GM04503 (cell line): Measurements from ENCODE around the gene TPPP.

Experiments
- DNase-seq: peaks from one replicate; pipeline ENCODE4 v3.0.0-alpha.2; 2012; ENCODE audit warnings: low read depth

TPPP gene

GRCh38 chr5:665541-665955 lies 27.6 kb downstream of the TPPP start:
- DNase-seq = no peak

DNA sequence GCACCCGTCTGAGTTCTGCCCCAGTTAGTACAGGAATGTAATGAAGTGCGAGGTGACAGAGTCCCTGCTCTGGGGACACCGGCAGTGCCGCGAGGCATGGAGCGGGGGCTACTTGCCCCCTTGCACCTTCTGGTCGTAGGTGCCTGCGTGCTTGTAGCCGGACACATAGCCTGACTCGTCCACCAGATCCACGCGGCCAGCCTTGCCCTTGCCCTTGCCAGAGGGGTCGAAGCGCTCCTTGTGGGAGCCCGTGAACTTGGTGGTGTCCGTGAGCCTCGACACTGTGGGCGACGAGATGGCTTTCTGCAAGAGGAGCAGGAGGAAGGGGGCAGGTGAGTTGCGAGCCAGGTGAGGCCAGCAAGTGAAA lies 28.2 kb downstream of the TPPP start:
- no peak for DNase-seq

GRCh38 chr5:664343-664993 lies 28.7 kb downstream of the TPPP start:
- no peak for DNase-seq

DNA sequence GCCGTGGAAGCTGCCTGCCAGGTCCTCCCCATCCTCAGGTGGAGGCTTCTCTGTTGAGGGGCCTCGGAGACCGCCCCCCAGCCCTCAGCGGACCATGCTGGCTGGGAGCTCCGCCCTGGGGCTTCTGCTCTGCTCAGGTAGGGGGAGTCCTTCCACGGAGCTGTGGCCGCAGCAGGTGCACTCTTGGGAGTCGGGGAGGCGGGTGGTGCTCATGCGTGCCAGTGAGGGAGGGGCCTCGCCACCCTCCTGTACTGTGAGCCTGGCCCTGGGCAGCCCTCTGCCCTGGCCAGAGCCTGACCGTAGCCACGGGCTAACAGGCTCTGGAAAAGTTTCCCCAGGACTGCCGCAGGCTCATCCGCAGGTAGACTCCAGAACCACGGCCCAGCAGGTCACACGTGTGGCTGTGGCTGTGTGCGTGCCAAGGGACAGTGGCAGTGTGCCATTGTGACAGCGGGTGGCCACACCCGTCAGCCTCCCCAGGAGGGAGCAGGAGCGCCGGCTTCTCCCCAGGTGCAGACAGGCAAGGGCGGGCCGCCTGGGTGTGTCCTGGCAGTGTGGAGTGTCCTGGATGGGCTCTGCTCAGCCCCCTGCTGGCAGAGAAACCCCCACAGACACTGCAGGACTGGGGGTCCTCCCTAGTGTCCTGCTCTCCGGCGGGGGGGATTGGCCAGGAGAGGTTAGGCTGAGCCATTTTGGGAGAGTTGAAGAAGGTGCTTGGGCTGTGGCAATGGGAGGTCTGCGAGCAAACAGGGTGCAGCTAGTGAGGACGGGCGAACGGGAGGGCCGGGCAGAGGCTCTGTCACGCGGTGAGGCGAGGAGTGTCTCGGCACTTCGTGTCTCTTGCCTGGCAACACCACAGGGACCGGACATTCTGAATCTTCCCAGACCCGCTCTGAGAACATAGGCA lies 29.5 kb downstream of the TPPP start:
- no peak for DNase-seq

DNA sequence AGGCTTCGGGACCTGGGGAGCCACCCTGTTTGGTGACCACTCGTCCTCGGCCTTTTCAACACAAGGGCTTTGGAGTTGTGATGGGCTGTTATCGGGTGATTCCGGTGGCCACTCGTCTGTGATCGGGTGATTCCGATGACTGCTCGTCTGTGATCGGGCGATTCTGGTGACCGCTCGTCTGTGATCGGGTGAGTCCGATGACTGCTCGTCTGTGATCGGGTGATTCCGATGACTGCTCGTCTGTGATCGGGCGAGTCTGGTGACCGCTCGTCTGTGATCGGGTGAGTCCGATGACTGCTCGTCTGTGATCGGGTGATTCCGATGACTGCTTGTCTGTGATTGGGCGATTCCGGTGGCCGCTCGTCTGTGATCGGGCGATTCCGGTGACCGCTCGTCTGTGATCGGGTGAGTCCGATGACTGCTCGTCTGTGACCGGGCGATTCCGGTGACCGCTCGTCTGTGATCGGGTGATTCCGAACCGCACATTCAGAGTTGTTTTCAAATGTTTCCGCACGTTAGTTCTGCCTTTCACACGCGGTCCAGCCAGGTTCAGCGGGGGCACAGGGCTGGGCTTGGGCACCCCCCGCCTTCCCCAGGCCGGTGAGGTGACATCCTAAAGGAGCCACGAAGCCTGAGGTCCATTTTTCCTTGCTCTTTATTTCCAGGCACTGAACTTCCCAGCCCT lies 30.3 kb downstream of the TPPP start:
- DNase-seq = no peak

- no peak for DNase-seq
Observed at GRCh38 chr5:661891-662750, 31.0 kb downstream of the TPPP start.

- no peak for DNase-seq
Observed at GRCh38 chr5:660491-661030, 32.6 kb downstream of the TPPP start.

DNA sequence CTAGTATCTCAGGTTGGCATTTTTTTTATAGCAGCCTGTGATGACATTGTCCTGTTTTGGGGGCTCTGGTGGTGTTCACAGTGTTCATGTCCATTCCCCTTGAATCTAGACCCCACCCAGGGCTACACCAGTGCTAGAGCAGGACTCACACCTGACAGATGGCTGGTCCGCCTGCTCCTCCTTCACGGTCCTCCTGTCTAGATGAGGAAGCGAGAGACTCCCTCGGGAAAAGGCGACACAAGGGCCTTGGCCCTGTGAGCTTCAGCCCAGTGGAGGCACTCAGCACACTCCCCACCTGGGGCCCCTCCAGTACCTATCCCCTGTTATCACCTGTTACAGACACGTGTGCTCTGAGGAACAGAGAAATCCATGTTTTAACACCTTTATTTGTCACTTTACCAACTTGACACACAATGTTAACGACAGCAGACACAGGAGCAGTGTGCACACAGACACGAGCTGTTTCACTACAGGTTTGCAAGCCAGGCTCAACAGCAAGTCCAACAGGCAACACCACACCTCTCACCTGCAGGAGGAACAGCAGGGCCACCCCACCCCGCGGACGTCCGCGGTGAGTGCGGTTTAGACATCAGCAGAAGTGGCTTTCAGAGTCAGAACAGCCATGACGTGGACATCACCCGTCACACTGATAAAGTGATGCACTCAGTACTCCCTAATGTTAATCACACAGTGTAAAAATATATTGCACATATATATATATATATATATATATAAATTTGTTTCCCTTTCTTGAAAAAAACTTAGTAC lies 33.5 kb downstream of the TPPP start:
- DNase-seq = no peak

DNA sequence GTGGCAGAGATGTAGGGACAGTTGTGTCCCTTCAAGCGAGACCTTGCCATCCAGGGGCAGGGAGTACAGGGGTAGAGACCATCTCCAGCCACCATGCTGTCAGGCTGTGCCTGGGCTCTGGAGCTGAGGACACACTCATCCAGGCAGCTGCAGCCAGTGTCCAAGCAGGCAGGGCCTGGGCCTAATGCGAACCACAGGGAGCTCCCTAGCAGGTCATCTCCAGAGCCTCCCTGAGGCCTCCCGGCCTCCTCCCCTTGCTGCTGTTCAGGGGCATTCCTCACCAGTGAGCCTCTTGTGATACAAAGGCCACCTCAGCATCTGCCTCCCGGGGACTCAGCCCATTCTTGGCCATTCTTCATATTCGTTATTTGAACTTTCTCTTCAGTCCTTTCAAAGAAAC lies 35.0 kb downstream of the TPPP start:
- no peak for DNase-seq

GRCh38 chr5:657570-657969 lies 35.6 kb downstream of the TPPP start:
- no peak for DNase-seq

GRCh38 chr5:655406-655805 lies 37.7 kb downstream of the TPPP start:
- no peak for DNase-seq

DNA sequence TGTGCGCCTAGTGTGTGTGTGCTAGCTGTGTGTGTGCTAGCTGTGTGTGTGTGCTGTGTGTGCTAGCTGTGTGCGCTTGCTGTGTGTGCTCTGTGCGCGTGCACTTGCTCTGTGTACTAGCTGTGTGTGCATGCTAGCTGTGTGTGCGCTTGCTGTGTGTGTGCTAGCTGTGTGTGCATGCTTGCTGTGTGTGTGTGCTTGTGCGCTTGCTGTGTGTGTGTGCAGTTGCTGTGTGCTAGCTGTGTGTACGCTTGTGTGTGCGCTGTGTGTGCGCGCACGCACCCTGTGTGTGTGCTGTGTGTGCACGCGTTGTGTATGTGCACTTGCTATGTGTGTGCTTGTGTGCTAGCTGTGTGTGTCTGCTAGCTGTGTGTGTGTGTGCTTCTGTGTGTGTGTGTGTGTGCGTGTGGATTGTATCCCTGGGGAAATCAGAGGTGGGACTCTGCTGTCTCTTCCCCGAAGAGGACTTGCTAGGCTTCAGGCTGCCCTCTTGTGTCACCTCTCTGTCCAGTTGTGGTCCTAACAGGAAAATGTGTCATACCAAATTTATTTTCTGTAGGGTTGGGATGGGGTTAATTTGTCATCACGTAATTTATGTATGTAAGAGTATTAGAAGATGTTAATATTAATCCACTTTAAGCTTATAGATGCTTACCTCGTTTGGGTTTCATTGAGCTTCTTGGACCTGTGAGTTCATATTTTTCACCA lies 38.9 kb downstream of the TPPP start:
- DNase-seq = no peak

GRCh38 chr5:652773-653350 lies 40.3 kb downstream of the TPPP start:
- no peak for DNase-seq

GRCh38 chr5:652023-652515 lies 41.1 kb downstream of the TPPP start:
- no peak for DNase-seq

DNA sequence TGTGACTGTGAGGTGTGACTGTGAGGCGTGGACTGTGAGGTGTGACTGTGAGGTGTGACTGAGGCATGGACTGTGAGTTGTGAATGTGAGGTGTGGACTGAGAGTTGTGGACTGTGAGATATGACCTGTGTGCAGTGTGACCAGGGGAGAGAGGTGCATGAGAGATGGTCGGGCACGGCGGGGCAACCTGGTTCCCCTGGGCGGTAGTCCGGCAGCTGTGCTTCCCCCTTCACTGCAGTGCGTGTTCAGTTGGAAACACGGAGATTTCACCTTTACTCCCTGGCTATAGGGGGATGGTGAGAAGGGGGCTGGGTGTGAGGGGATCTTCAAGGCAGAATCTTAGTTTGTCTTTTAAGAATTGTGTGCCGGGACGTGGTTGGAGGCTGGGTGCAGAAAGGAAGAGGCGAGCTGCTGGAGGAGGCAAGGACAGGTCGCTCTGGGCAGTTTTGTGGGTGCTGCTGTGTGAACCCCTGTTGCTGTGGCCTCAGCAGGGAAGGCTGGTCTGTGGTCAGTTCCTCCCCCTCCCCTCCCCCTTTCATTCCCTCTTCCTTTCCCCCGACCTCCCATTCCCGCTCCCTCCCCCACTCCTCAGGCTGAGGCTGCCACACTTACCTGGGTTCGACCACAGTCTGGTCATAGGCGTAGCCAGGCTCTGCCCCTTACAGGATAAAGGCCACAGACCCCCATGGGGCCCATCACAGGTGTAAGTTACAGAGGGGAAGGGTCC lies 41.7 kb downstream of the TPPP start:
- DNase-seq = no peak

GRCh38 chr5:647727-648126 lies 45.4 kb downstream of the TPPP start:
- DNase-seq = no peak

DNA sequence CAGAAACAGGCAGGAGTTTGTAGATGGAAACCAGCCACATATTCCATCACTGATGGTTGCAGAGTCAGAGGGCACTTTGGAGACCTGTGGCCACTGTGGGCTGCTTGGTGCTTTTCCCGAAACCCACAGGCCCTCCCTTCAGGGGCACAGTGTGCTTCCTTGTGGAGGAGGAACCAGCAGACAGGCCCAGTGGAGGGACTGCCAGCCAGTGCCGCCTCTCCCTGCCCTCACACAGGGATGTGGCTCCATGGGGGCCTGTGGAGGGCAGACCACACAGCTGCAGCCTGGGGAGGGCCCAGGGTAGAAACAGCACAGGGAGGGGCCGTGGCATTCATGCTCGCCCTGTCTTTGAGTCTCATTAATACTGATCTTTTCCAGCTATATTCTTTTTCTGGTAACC lies 45.8 kb downstream of the TPPP start:
- no peak for DNase-seq

GRCh38 chr5:646396-647201 lies 46.6 kb downstream of the TPPP start:
- no peak for DNase-seq
